Measurements from ENCODE around the gene FAHD1. TPM values are rescaled to one million over a fixed set of nuclear protein-coding genes. Genes with fewer than 3 reads are reported as not detected.

The FAHD1 gene
- total and polyA plus RNA-seq, 4 experiments from 2014 or later = 7.8 to 23.2 (median 15.9) TPM

DNA sequence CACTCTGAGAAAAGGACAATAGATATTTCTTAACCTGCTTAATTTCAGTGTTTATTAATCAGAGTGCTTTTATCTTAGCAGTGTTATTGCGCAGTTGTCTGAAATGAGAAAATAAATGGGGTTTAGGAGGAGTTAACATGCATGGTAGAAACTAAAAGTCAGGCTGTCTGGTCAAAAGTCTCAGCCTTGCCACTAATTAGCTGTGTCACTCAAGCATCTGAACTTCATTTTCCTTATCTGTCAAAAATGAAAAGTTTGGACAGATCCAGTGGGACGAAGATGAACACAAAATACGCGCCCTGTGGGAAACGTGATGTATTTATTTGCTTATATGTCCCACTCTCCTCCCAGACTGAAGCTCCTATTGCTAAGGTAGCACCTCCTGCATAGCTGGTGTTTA, 51.2 kb downstream of the FAHD1 start:
- Histone ChIP-seq H3K27me3 (ENCODE audit: insufficient read depth, low read length) (no peaks in the 10 kb centered on the region), H3K4me1 (ENCODE audit: insufficient read depth, low read length) (no peaks in the 10 kb centered on the region), H3K4me3 (ENCODE audit: low read length in 2 of 2) (no peak overlapping the region), H3K9me3 (ENCODE audit: control insufficient read depth in 1 of 2, low read length in 2 of 2) (no peaks in the 10 kb centered on the region), H3K27ac (ENCODE audit: low read depth, low read length) (no peak overlapping the region), H3K36me3 (ENCODE audit: insufficient read depth, low read length) (no peaks in the 10 kb centered on the region)
- H3K36me3 Mint-ChIP-seq = no peaks in the 10 kb centered on the region
- no peaks in the 10 kb centered on the region for H3K9me3 Mint-ChIP-seq
- no peak overlapping the region for H3K27ac Mint-ChIP-seq
- H3K4me3 Mint-ChIP-seq = no peak overlapping the region
- peaks cover 17 to 24% of the 10 kb centered on the region in 2 donors for H3K27me3 Mint-ChIP-seq
- DNase-seq = no peak
- intact Hi-C loops (cut with micrococcal nuclease) = no loop called here
- ChIA-PET POLR2A (ENCODE audit: partially characterized antibody) (no interaction called here), CTCF (ENCODE audit: partially characterized antibody) (interaction anchor here (1.1 kb wide), 1 partner anchor 30 kb away, joined by 3 read pairs; no protein-coding TSS in a partner anchor)
- no peaks in the 10 kb centered on the region for H3K4me1 Mint-ChIP-seq

Other genes starting within 250 kb of the FAHD1 start
- 1 to 10 TPM; 5.5 to 7.3 TPM for gene IFT140, start 215.1 kb upstream of the FAHD1 start, total RNA-seq
- 1 to 10 TPM; 3.3 to 3.8 TPM for gene IFT140, start 215.1 kb upstream of the FAHD1 start, polyA plus RNA-seq
- 10 to 100 TPM; 27.3 to 33.8 TPM for gene CRAMP1, start 214.8 kb upstream of the FAHD1 start, total RNA-seq
- gene CRAMP1, start 214.8 kb upstream of the FAHD1 start, polyA plus RNA-seq = 1 to 10 TPM in 1 of 2 donors, under 1 TPM in 1; 0.55 to 5.1 TPM
- 10 to 100 TPM; 38.1 to 43.1 TPM for gene JPT2, start 148.9 kb upstream of the FAHD1 start, total RNA-seq
- 10 to 100 TPM in 1 of 2 donors, 1 to 10 TPM in 1; 4.8 to 10.7 TPM for gene JPT2, start 148.9 kb upstream of the FAHD1 start, polyA plus RNA-seq
- gene MAPK8IP3, start 121.0 kb upstream of the FAHD1 start, total RNA-seq = 100 to 1,000 TPM; 238 to 248 TPM
- 1 to 10 TPM in 1 of 2 donors, under 1 TPM in 1; 0.86 to 4.6 TPM for gene MAPK8IP3, start 121.0 kb upstream of the FAHD1 start, polyA plus RNA-seq
- gene NME3, start 55.7 kb upstream of the FAHD1 start, total RNA-seq = 10 to 100 TPM; 84.2 to 88.6 TPM
- 10 to 100 TPM; 64.1 to 70.4 TPM for gene NME3, start 55.7 kb upstream of the FAHD1 start, polyA plus RNA-seq
- 10 to 100 TPM; 32.9 to 33.1 TPM for gene EME2, start 54.4 kb upstream of the FAHD1 start, total RNA-seq
- gene EME2, start 54.4 kb upstream of the FAHD1 start, polyA plus RNA-seq = 1 to 10 TPM in 1 of 2 donors, under 1 TPM in 1; 0.30 to 1.5 TPM
- 10 to 100 TPM; 57.6 to 67.3 TPM for gene MRPS34, start 54.1 kb upstream of the FAHD1 start, total RNA-seq
- 100 to 1,000 TPM; 138 to 151 TPM for gene MRPS34, start 54.1 kb upstream of the FAHD1 start, polyA plus RNA-seq
- gene SPSB3, start 44.6 kb upstream of the FAHD1 start, total RNA-seq = 100 to 1,000 TPM; 133 to 144 TPM
- 10 to 100 TPM; 56.6 to 72.9 TPM for gene SPSB3, start 44.6 kb upstream of the FAHD1 start, polyA plus RNA-seq
- gene NUBP2, start 44.2 kb upstream of the FAHD1 start, total RNA-seq = 10 to 100 TPM; 55.9 to 59.4 TPM
- gene NUBP2, start 44.2 kb upstream of the FAHD1 start, polyA plus RNA-seq = 10 to 100 TPM; 77.6 to 98.9 TPM
- gene IGFALS, start 33.5 kb upstream of the FAHD1 start, total RNA-seq = under 1 TPM; 0.29 to 0.36 TPM
- gene IGFALS, start 33.5 kb upstream of the FAHD1 start, polyA plus RNA-seq = not detected
- 10 to 100 TPM; 73.7 to 77.8 TPM for gene HAGH, start 381 bp upstream of the FAHD1 start, total RNA-seq
- gene HAGH, start 381 bp upstream of the FAHD1 start, polyA plus RNA-seq = 10 to 100 TPM; 54.3 to 63.2 TPM
- gene MEIOB, start 45.0 kb downstream of the FAHD1 start, total RNA-seq = not detected
- gene MEIOB, start 45.0 kb downstream of the FAHD1 start, polyA plus RNA-seq = not detected
- gene HS3ST6, start 91.2 kb downstream of the FAHD1 start, total RNA-seq = not detected
- gene HS3ST6, start 91.2 kb downstream of the FAHD1 start, polyA plus RNA-seq = not detected
- gene MSRB1, start 116.0 kb downstream of the FAHD1 start, total RNA-seq = 10 to 100 TPM in 1 of 2 experiments, 1 to 10 TPM in 1; 9.3 to 10.6 TPM
- 10 to 100 TPM; 20.4 to 30.5 TPM for gene MSRB1, start 116.0 kb downstream of the FAHD1 start, polyA plus RNA-seq
- gene RPL3L, start 127.5 kb downstream of the FAHD1 start, total RNA-seq = not detected
- not detected for gene RPL3L, start 127.5 kb downstream of the FAHD1 start, polyA plus RNA-seq
- gene NDUFB10, start 132.3 kb downstream of the FAHD1 start, total RNA-seq = 10 to 100 TPM; 76.5 to 86.2 TPM
- 100 to 1,000 TPM; 205 to 223 TPM for gene NDUFB10, start 132.3 kb downstream of the FAHD1 start, polyA plus RNA-seq
- gene RPS2, start 137.6 kb downstream of the FAHD1 start, total RNA-seq = 1,000 to 10,000 TPM; 2,828 to 2,894 TPM
- 1,000 to 10,000 TPM; 6,382 to 6,826 TPM for gene RPS2, start 137.6 kb downstream of the FAHD1 start, polyA plus RNA-seq
- not detected for gene RNF151, start 139.7 kb downstream of the FAHD1 start, total RNA-seq
- gene RNF151, start 139.7 kb downstream of the FAHD1 start, polyA plus RNA-seq = not detected
- 10 to 100 TPM; 33.2 to 35.0 TPM for gene TBL3, start 144.8 kb downstream of the FAHD1 start, total RNA-seq
- 10 to 100 TPM; 44.1 to 47.6 TPM for gene TBL3, start 144.8 kb downstream of the FAHD1 start, polyA plus RNA-seq
- gene NOXO1, start 154.3 kb downstream of the FAHD1 start, total RNA-seq = under 1 TPM; 0.47 to 0.84 TPM
- gene NOXO1, start 154.3 kb downstream of the FAHD1 start, polyA plus RNA-seq = under 1 TPM; 0.50 to 0.54 TPM
- gene GFER, start 157.0 kb downstream of the FAHD1 start, total RNA-seq = 10 to 100 TPM; 19.6 to 22.6 TPM
- 10 to 100 TPM; 32.2 to 35.7 TPM for gene GFER, start 157.0 kb downstream of the FAHD1 start, polyA plus RNA-seq
- 1 to 10 TPM; 1.6 TPM for gene SYNGR3, start 162.8 kb downstream of the FAHD1 start, total RNA-seq
- 1 to 10 TPM in 1 of 2 donors, under 1 TPM in 1; 0.50 to 2.2 TPM for gene SYNGR3, start 162.8 kb downstream of the FAHD1 start, polyA plus RNA-seq
- 10 to 100 TPM; 48.5 to 49.8 TPM for gene ZNF598, start 182.6 kb downstream of the FAHD1 start, total RNA-seq
- gene ZNF598, start 182.6 kb downstream of the FAHD1 start, polyA plus RNA-seq = 10 to 100 TPM in 1 of 2 donors, 1 to 10 TPM in 1; 3.1 to 10.0 TPM
- not detected for gene NPW, start 192.6 kb downstream of the FAHD1 start, total RNA-seq
- not detected for gene NPW, start 192.6 kb downstream of the FAHD1 start, polyA plus RNA-seq
- 1 to 10 TPM; 1.7 to 2.1 TPM for gene NHERF2, start 199.7 kb downstream of the FAHD1 start, total RNA-seq
- gene NHERF2, start 199.7 kb downstream of the FAHD1 start, polyA plus RNA-seq = under 1 TPM; 0.16 to 0.40 TPM
- gene NTHL1, start 220.6 kb downstream of the FAHD1 start, total RNA-seq = 10 to 100 TPM in 1 of 2 experiments, 1 to 10 TPM in 1; 9.3 to 12.0 TPM
- gene NTHL1, start 220.6 kb downstream of the FAHD1 start, polyA plus RNA-seq = 10 to 100 TPM; 13.5 to 20.1 TPM
- gene TSC2, start 220.8 kb downstream of the FAHD1 start, total RNA-seq = 100 to 1,000 TPM; 157 to 177 TPM
- 10 to 100 TPM; 20.7 to 50.8 TPM for gene TSC2, start 220.8 kb downstream of the FAHD1 start, polyA plus RNA-seq